K562 (cell line): Measurements from ENCODE around the gene SLIT1. TPM values are rescaled to one million over a fixed set of nuclear protein-coding genes. Genes with fewer than 3 reads are reported as not detected.

ENCODE experiments used
- ARID3B ChIP-seq: fragments of 250-450 bp; sonication (Bioruptor Pico); IDR thresholded peaks from 2 replicates; pipeline ENCODE4 v1.4.0; 2020; ENCODE audit warnings: borderline replicate concordance
- CREBBP ChIP-seq: IDR thresholded peaks from one replicate; pipeline ENCODE4 v1.6.1; 2012; ENCODE audit warnings: low read depth, mild to moderate bottlenecking, control low read depth, inconsistent platforms, low read length
- ELK1 ChIP-seq: sonication (generic); formaldehyde crosslinking; IDR thresholded peaks from 2 replicates; pipeline ENCODE4 v1.8.1; 2022; ENCODE audit warnings: missing genetic modification reagents
- KAT2B ChIP-seq: IDR thresholded peaks from one replicate; pipeline ENCODE4 v1.6.1; 2012; ENCODE audit warnings: low read depth, mild to moderate bottlenecking, control low read depth, inconsistent platforms, low read length, moderate library complexity
- KLF6 ChIP-seq: fragments of 250-450 bp; sonication (Bioruptor Pico); IDR thresholded peaks from 2 replicates; pipeline ENCODE4 v1.4.0; 2020; ENCODE audit warnings: mild to moderate bottlenecking, moderate library complexity, borderline replicate concordance
- NCOA6 ChIP-seq: fragments of 450-650 bp; IDR thresholded peaks from 2 replicates; pipeline ENCODE4 v1.6.1; 2017; ENCODE audit warnings: mild to moderate bottlenecking
- NEUROD1 ChIP-seq: fragments of 150-350 bp; IDR thresholded peaks from 2 replicates; pipeline ENCODE4 v1.6.1; 2014; ENCODE audit warnings: borderline replicate concordance, low read length, low read depth; ENCODE audit not compliant: partially characterized antibody
- PHF21A ChIP-seq: fragments of 450-650 bp; IDR thresholded peaks from 2 replicates; pipeline ENCODE4 v1.6.1; 2017; ENCODE audit warnings: low read depth, borderline replicate concordance
- POLR2B ChIP-seq: fragments of 450-650 bp; IDR thresholded peaks from 2 replicates; pipeline ENCODE4 v1.6.1; 2018; ENCODE audit warnings: low read depth; ENCODE audit not compliant: partially characterized antibody
- SMAD4 ChIP-seq: fragments of 250-450 bp; sonication (Bioruptor Pico); conservative IDR thresholded peaks from 2 replicates; pipeline ENCODE4 v1.8.0; 2021; ENCODE audit warnings: inconsistent platforms, mild to moderate bottlenecking, moderate library complexity
- STAT5B ChIP-seq: fragments of 250-450 bp; sonication (Bioruptor Pico); IDR thresholded peaks from 2 replicates; pipeline ENCODE4 v1.8.0; 2021; ENCODE audit warnings: mild to moderate bottlenecking, inconsistent platforms
- TGIF2 ChIP-seq: sonication (generic); formaldehyde crosslinking; IDR thresholded peaks from 2 replicates; pipeline ENCODE4 v1.8.1; 2022; ENCODE audit warnings: mild to moderate bottlenecking, missing genetic modification reagents, moderate library complexity
- ZBTB43 ChIP-seq: sonication (generic); formaldehyde crosslinking; IDR thresholded peaks from 2 replicates; pipeline ENCODE4 v1.8.0; 2023; ENCODE audit warnings: mild to moderate bottlenecking, missing genetic modification reagents
- ZBTB5 ChIP-seq: fragments of 450-650 bp; IDR thresholded peaks from 2 replicates; pipeline ENCODE4 v1.6.1; 2017; ENCODE audit warnings: antibody characterized with exemption
- ZNF592 ChIP-seq: fragments of 450-650 bp; IDR thresholded peaks from 2 replicates; pipeline ENCODE4 v1.6.1; 2017; ENCODE audit warnings: antibody characterized with exemption, mild to moderate bottlenecking
- polyA plus RNA-seq, 8 experiments: library from polyadenylated mRNA; depleted of rRNA in 4 of 8; stranded (reverse) in 5 of 8; unstranded in 3 of 8; fragments of >200 nt; fragmentation: Nextera tagmentation in 2 of 8; fragmentation: Illumina TruSeq in 1 of 8; extraction: Ambion mirVana in 2 of 8; extraction: Trizol in 1 of 8; gene quantifications; 2 replicates each; pipeline versions ENCODE4 v1.2.1 to v1.2.3, GENCODE V29; 2011 to 2014; ENCODE audit warnings: inconsistent platforms in 1 of 8, missing spikeins in 1 of 8
- total RNA-seq, 7 experiments: library from RNA; depleted of rRNA in 6 of 7; stranded (reverse); fragments of >200 nt in 6 of 7; fragmentation: Illumina TruSeq in 2 of 7; extraction: Trizol in 2 of 7; gene quantifications; 2 replicates each; pipeline versions ENCODE4 v1.2.1 to v1.2.3, GENCODE V29; 2011 to 2021; ENCODE audit warnings: low replicate concordance in 1 of 7

Gene SLIT1
- total and polyA plus RNA-seq, 9 of the 15 experiments (the other 6 are each of a cell fraction or from before 2014, with no cell fraction given): 0.01 to 0.11 (median 0.04) TPM; not detected in 3

GRCh38 chr10:97228130-97228774 lies 42.5 kb upstream of the SLIT1 start (continued):
- TF ChIP-seq ZNF592: no peak
- TF ChIP-seq TGIF2 (CRISPR knock-in tag): no peak
- TF ChIP-seq ZBTB43 (CRISPR knock-in tag): no peak
- TF ChIP-seq ZBTB5: no peak
- TF ChIP-seq ARID3B: no peak
- TF ChIP-seq KLF6: no peak
- no peak for TF ChIP-seq CREBBP
- TF ChIP-seq NEUROD1: no peak
- no peak for TF ChIP-seq POLR2B
- TF ChIP-seq KAT2B: no peak
- TF ChIP-seq SMAD4 (CRISPR knock-in tag): no peak
- no peak for TF ChIP-seq ELK1 (CRISPR knock-in tag)
- no peak for TF ChIP-seq STAT5B (CRISPR knock-in tag)
- TF ChIP-seq NCOA6: no peak
- no peak for TF ChIP-seq PHF21A
